Brain microvascular endothelial cell (primary cell): ENCODE measurements around the gene ANKS3.

Experiments
- DNase-seq: peaks from one replicate; pipeline ENCODE4 v3.0.0-alpha.2; 2020
- H3K27ac ChIP-seq: fragments of 250-450 bp; sonication (Bioruptor Pico); 2 replicates; pipeline ENCODE4 v1.5.1; 2020; ENCODE audit warnings: mild to moderate bottlenecking, moderate library complexity
- H3K27me3 ChIP-seq: fragments of 250-450 bp; sonication (Bioruptor Pico); replicated peaks from 2 replicates; pipeline ENCODE4 v1.5.1; 2020; ENCODE audit warnings: mild to moderate bottlenecking
- H3K36me3 ChIP-seq: fragments of 250-450 bp; sonication (Bioruptor Pico); replicated peaks from 2 replicates; pipeline ENCODE4 v1.5.1; 2020; ENCODE audit warnings: mild to moderate bottlenecking
- H3K4me3 ChIP-seq: 2 replicates; pipeline ENCODE4 v1.5.1; 2011; ENCODE audit warnings: low read depth, mild to moderate bottlenecking, control low read depth, low read length, moderate library complexity
- CTCF ChIP-seq: IDR thresholded peaks from 2 replicates; pipeline ENCODE4 v1.5.1; 2011; ENCODE audit warnings: low read depth, mild to moderate bottlenecking, moderate library complexity, low read length, control low read depth, inconsistent platforms; ENCODE audit errors: missing control alignments
- in situ Hi-C: cut with HindIII; loops from 2 replicates; pipeline ENCODE4 v1.10.0; 2017; ENCODE audit warnings: low sequenced_read_pairs, low pct_ligation_motif_present

The ANKS3 gene

GRCh38 chr16:4728676-4729075 is 5.4 kb downstream of the ANKS3 start:
- Histone ChIP-seq H3K27me3 (no peaks in the 10 kb centered on the region), H3K4me3 (no peak overlapping the region), H3K36me3 (peaks cover 20% of the 10 kb centered on the region), H3K27ac (no peak overlapping the region)
- TF ChIP-seq CTCF, result no peak
- in situ Hi-C loops, result no loop called here
- no peak for DNase-seq

- H3K27me3 ChIP-seq, result no peaks in the 10 kb centered on the region
- TF ChIP-seq CTCF, result no peak
- in situ Hi-C loops, result no loop called here
- no peak overlapping the region for H3K27ac ChIP-seq
- no peak for DNase-seq
- H3K36me3 ChIP-seq, result peaks cover 25% of the 10 kb centered on the region
- H3K4me3 ChIP-seq, result no peak overlapping the region
Measured at GRCh38 chr16:4726616-4727015, 7.5 kb downstream of the ANKS3 start.

GRCh38 chr16:4724661-4725270 is 9.3 kb downstream of the ANKS3 start:
- peaks cover 25% of the 10 kb centered on the region for H3K36me3 ChIP-seq
- TF ChIP-seq CTCF, result no peak
- H3K27me3 ChIP-seq, result no peaks in the 10 kb centered on the region
- in situ Hi-C loops, result no loop called here
- no peak for DNase-seq
- H3K4me3 ChIP-seq, result no peak overlapping the region
- H3K27ac ChIP-seq, result no peak overlapping the region

DNA sequence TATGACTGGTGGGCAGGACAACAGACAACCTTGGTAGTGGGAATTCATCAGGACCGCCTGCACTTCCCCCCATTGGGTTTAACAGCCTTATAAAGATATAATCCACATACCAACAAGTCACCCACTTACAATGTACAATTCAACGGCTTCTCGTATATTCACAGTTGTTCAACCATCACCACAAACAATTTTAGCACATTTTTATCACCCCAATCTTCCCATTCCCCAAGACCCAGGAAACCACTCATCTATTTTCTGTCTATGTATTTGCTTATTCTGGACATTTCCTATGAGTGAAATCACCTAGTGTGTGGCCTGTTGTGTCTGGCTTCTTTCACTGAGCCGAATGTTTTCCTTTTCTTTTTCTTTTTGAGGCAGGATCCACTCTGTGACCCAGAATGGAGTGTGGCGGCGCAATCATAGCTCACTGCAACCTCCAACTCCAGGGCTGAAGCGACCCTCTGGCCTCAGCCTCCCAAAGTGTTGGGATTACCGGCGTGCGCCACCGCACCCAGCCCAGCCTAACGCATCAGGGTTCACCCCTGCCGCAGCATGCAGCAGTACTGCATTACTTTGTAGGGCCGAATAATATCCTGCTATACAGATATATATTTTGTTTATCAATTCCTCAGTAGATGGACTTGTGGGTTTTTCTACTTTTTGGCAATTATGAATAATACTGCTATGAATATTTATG is 10.9 kb downstream of the ANKS3 start:
- no peak for DNase-seq
- Histone ChIP-seq H3K4me3 (no peak overlapping the region), H3K27me3 (no peaks in the 10 kb centered on the region), H3K27ac (no peak overlapping the region), H3K36me3 (peaks cover 24% of the 10 kb centered on the region)
- in situ Hi-C loops, result no loop called here
- no peak for TF ChIP-seq CTCF

DNA sequence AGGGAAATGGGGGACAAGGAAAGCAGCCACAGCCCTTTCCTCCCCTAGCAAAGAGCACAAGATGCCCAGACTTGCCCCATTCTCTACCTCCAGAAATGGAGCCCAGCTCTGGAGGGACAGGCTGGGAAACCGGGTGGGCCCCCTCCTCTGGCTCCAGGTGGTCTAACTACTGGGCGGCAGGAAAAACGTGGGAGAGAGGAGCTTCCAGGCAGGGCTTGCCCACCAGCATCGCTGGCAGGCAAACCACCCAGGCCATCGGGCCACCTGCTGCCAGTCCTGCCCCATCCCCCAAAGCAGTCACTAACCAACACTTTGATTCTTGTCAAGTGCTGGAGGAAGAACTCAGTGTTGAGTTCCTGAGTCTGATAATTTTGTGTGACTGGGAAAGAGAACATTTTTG is 15.6 kb downstream of the ANKS3 start:
- peaks cover 16% of the 10 kb centered on the region for H3K36me3 ChIP-seq
- DNase-seq, result no peak
- H3K27me3 ChIP-seq, result no peaks in the 10 kb centered on the region
- TF ChIP-seq CTCF, result no peak
- in situ Hi-C loops, result no loop called here
- H3K27ac ChIP-seq, result no peak overlapping the region
- no peak overlapping the region for H3K4me3 ChIP-seq

GRCh38 chr16:4714996-4715395 is 19.1 kb downstream of the ANKS3 start:
- peaks cover 21% of the 10 kb centered on the region for H3K36me3 ChIP-seq
- H3K27ac ChIP-seq, result no peak overlapping the region
- TF ChIP-seq CTCF, result no peak
- no peaks in the 10 kb centered on the region for H3K27me3 ChIP-seq
- DNase-seq, result no peak
- in situ Hi-C loops, result no loop called here
- no peak overlapping the region for H3K4me3 ChIP-seq
